HG03521 (cell line): Measurements from ENCODE around the gene CRIM1.
A peak's percentile ranks its signal among the peaks of the same experiment; 100 is the strongest.

Source experiments
- ATAC-seq: cut with Tn5 transposase; IDR thresholded peaks from one replicate; pipeline ENCODE4 v1.9.1; 2021; ENCODE audit warnings: mild to moderate bottlenecking, moderate library complexity; ENCODE audit not compliant: unreplicated experiment

Gene CRIM1

GRCh38 chr2:36478999-36479398 is 123.4 kb downstream of the CRIM1 start:
- ATAC-seq, result no peak

- ATAC-seq, result no peak
These were observed 123.8 kb downstream of the CRIM1 start for GRCh38 chr2:36479406-36479805.

GRCh38 chr2:36480028-36480427 is 124.5 kb downstream of the CRIM1 start:
- no peak for ATAC-seq

GRCh38 chr2:36480636-36481035 is 125.1 kb downstream of the CRIM1 start:
- no peak for ATAC-seq

GRCh38 chr2:36481709-36482108 is 126.1 kb downstream of the CRIM1 start:
- ATAC-seq, result no peak

- ATAC-seq, result no peak
These were observed 127.1 kb downstream of the CRIM1 start for GRCh38 chr2:36482576-36483214.

GRCh38 chr2:36483290-36483689 is 127.7 kb downstream of the CRIM1 start:
- no peak for ATAC-seq

- ATAC-seq, result no peak
These were observed 128.9 kb downstream of the CRIM1 start for GRCh38 chr2:36484454-36484853.

- ATAC-seq, result no peak
These were observed 129.9 kb downstream of the CRIM1 start for GRCh38 chr2:36485521-36485920.

- ATAC-seq, result no peak
These were observed 131.0 kb downstream of the CRIM1 start for GRCh38 chr2:36486521-36487044.

- ATAC-seq, result no peak
These were observed 132.4 kb downstream of the CRIM1 start for GRCh38 chr2:36487947-36488346.

- no peak for ATAC-seq
These were observed 133.7 kb downstream of the CRIM1 start for GRCh38 chr2:36489281-36489680.

GRCh38 chr2:36490749-36491148 is 135.2 kb downstream of the CRIM1 start:
- no peak for ATAC-seq

GRCh38 chr2:36492216-36492945 is 136.8 kb downstream of the CRIM1 start:
- ATAC-seq, result no peak

GRCh38 chr2:36493306-36493705 is 137.7 kb downstream of the CRIM1 start:
- ATAC-seq, result no peak

GRCh38 chr2:36497570-36498163 is 142.1 kb downstream of the CRIM1 start:
- ATAC-seq, result no peak

- ATAC-seq, result no peak
These were observed 143.7 kb downstream of the CRIM1 start for GRCh38 chr2:36499128-36499820.

GRCh38 chr2:36500072-36500471 is 144.5 kb downstream of the CRIM1 start:
- ATAC-seq, result no peak

GRCh38 chr2:36502081-36502480 is 146.5 kb downstream of the CRIM1 start:
- no peak for ATAC-seq

- peak; percentile 75 for ATAC-seq
These were observed 151.8 kb downstream of the CRIM1 start for GRCh38 chr2:36507408-36507812.

GRCh38 chr2:36509075-36509474 is 153.5 kb downstream of the CRIM1 start:
- no peak for ATAC-seq
